ENCODE results near the gene RING1.
"Not testable (repeated sequence)": the region's sequence is repeated elsewhere in the genome, so short reads cannot be mapped to it uniquely, and the experiment has no call there.

RING1 gene

DNA sequence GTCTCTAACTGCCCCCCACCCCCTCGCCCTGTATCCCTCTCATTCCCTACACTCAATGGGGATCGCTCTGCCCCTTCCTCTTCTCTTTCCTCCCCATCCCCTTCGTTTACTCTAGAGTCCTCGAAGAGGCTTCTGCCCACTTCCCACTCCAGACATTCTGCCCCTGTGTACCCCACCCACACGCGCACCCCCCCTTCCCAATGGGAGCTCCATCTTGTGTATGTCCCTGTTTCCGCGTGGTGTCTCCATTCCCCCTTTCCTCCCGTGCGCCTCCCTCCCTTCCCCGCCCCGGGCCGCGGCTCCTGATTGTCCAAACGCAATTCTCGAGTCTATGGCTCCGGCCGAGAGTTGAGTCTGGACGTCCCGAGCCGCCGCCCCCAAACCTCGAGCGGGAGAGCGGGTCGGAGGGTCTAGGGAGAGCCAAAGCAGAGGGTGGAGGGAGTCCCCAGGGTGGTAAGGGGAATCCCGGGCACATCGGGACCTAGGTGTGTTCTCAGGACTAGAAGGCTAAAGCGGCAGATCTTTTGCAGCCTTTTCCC, 679 bp upstream of the RING1 start:
- peak; percentile 36 to 59 (median 37) for DNase-seq

DNA sequence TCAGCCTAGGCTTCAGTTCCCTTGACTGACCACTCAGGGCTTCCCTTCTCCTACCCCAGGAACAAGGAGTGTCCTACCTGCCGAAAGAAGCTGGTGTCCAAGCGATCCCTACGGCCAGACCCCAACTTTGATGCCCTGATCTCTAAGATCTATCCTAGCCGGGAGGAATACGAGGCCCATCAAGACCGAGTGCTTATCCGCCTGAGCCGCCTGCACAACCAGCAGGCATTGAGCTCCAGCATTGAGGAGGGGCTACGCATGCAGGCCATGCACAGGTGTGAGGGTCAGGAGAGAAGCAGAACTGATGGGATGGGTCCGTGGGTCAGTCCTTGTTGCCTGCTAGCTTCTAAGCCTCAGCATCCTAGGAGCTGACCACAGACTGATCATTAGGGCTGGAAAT, 1.6 kb downstream of the RING1 start:
- no peak for DNase-seq

DNA sequence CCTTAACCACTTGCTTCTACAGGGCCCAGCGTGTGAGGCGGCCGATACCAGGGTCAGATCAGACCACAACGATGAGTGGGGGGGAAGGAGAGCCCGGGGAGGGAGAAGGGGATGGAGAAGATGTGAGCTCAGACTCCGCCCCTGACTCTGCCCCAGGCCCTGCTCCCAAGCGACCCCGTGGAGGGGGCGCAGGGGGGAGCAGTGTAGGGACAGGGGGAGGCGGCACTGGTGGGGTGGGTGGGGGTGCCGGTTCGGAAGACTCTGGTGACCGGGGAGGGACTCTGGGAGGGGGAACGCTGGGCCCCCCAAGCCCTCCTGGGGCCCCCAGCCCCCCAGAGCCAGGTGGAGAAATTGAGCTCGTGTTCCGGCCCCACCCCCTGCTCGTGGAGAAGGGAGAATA, 2.8 kb downstream of the RING1 start:
- no peak for DNase-seq

DNA sequence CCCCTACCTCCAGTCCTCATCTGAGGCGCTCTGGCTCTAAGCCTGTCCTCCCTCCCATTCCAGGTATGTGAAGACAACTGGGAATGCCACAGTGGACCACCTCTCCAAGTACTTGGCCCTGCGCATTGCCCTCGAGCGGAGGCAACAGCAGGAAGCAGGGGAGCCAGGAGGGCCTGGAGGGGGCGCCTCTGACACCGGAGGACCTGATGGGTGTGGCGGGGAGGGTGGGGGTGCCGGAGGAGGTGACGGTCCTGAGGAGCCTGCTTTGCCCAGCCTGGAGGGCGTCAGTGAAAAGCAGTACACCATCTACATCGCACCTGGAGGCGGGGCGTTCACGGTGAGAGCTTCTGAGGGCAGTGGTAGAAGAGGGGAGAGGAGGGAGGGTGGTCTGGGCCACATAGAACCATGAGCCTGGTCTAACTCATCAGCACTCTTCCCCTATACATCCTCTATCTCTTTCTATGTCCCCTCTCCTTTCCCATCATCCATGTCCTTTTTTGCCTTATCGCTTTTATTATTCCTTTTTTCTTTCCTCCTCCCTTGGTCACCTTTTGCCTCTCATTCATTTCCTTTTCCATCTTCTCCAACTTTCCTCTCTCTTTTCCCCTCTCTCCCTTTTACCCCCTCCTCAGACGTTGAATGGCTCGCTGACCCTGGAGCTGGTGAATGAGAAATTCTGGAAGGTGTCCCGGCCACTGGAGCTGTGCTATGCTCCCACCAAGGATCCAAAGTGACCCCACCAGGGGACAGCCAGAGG, 3.5 kb downstream of the RING1 start:
- DNase-seq, result no peak

DNA sequence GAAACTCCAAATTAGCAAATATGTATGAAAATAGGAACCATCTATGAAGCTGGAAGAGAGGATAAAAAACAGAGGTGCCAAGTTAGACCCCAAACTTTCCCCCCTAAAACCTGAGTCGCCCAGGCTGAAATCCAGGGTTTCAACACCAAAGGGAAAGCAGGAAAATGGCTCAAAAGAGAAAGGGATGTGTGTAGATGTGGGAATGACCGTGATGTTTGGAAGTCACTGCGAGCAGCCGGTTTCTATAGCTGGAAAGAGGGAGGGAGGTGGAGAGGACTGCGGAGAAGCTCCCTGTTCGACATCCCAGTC, 4.5 kb downstream of the RING1 start:
- DNase-seq, result peak in 1 of 3 donors; percentile 44

DNA sequence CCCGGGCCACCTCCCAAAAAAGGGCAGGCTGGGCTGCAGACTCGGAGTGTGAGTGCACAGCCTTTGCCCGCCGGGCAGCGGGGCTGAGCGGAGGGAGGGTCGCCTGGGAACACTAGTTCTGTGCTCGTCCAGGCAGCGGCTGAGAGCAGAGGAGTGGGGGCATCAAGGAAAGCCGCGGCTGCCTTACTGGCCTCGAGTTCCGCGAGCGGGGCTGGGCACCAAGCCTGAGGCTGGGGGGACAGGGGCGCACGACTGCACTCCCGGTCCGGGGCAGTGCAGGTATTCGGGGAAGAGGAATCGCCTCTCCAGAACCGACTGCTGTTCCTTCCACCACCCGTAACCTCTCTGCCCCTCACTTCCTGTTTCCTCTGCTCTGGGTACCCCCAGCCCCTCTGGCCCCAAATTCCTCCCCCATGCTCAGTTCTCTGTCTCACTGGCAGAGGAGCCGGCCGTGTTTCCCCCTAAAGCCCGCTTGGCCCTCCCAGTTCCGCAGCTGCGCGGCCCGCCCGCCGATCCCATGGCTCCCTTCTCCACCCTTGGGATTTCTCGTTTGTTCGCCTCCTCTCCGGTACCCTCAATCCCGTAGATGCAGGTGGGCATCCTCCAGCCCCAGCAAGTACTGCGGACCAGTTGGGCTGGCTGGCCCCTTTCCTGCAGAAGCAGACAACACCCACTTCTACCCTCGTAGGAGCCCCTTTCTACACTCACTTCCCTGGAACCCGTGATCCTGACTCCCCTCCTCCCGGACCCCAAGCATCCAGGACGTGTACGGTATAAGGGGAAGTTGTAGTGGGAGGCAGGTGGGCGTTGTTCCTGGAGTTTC, 5.1 kb downstream of the RING1 start:
- DNase-seq, result peak; percentile 32 to 54 (median 40)

DNA sequence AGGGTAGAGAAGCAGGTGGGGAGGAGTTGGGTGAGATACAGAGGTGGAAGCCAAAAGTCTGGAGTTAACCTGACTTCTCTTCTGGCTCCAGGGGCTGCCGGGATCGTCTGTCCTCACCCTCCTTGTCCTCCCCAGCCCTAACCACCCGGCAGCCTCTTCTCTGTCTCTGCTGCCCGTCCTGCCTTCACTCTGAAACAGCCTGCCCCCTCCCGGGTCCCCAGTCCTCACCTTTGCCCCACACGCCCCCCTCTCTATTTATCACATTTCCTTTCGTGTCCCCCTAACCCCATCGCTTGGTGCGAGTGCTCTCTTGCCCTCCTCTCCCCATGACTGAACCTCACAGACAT, 5.7 kb downstream of the RING1 start:
- no peak for DNase-seq

DNA sequence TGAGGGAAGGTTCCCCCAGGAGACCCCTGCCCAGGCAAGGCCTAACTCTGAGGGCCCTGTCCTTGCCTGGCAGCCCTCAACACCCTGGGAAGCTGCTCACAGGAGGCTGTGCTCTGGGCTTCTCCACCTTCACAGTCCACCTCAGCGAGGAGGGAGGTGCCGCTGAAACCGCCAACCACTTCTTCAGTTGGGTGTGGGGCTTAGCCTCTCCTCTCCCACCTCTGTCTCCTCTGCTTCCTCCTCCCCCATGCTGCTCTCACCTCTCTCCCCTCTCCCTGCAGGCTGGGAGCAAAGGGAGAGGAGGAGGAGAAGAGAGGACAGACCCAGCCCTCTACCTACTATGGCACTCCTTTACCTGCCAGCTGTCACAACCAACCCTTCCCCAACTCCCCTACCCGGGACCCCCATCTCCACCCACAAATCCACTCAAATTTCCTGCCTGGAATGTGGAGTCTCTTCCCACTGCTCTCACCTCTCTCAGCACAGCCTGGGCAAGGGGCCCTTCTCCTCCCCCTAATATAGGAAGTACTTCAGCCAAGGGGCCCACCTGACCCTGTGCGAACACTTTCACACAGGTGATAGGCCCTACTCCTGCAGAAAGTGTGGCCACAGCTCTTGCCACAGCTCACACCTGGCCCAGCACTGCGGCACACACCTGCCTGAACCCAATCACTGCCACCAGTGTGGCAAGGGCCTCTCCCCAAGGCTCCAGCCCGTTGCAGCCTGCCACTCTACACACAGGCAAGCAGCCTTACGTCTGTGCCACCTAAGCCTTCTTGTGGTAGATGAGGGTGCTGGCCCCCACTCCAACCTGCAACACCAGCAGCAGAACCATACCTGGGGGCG, 7.2 kb downstream of the RING1 start:
- DNase-seq, result no peak

DNA sequence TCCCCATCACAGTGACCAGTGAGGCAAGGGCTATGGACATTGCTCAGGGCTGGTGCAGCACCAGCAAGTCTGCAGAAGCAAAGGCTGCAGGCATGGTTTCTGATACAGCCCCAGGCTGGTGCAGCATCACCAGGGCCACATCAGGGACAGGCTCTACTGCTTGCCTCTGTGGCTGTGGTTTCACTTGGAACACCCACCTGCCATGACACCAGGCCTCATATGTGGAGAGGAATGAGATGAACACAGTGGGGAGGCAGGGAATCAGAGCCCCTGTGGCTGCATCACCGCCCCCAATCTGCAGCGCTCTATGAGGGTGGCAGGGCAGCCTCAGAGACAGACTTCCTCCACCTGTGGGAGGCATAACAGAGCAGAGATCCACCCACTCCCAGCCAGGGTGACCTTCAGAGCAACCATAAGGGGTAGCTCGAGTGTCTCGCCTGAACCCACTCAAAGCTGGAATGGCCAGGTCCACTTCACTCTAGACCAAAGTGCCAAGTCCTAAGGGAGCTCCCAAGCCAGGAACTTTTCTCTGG, 7.9 kb downstream of the RING1 start:
- no peak for DNase-seq

DNA sequence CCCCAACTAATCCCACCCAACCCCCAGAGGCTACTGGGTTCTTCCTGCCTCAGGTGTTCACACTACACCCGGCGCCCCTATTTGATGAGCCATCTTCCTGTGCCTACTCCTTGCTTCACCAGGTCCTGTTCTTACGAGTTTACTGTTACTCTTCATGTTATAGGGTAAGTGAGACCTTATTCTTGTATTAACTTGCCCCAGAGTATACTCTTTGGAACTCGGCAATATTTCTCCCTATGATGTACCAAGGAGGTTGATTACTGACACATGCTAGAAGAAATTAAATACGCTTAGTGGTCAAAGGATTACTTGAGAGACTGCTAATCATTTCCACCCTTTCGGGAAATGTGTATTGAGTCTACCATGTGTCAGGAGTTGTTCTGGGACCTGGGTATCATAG, 8.9 kb downstream of the RING1 start:
- no peak for DNase-seq

DNA sequence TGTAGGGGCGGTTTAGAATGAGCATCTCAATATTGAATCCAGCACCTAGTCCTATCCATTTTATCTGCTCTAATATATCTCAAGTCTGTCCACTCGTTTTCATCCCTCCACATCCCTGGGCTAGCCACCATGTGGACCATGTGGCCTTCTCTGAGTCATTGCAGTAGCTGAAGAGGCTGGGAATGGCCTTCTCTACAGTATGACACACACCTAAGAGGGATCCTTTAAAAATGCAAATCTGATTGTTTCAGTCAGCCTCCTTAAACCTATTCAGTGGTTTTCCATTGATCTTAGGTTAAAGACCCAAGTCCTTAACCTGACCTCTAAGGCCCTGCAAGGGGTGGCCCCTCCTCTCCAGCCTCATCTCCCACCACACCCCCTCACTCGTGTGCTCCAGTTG, 9.4 kb downstream of the RING1 start:
- no peak for DNase-seq

DNA sequence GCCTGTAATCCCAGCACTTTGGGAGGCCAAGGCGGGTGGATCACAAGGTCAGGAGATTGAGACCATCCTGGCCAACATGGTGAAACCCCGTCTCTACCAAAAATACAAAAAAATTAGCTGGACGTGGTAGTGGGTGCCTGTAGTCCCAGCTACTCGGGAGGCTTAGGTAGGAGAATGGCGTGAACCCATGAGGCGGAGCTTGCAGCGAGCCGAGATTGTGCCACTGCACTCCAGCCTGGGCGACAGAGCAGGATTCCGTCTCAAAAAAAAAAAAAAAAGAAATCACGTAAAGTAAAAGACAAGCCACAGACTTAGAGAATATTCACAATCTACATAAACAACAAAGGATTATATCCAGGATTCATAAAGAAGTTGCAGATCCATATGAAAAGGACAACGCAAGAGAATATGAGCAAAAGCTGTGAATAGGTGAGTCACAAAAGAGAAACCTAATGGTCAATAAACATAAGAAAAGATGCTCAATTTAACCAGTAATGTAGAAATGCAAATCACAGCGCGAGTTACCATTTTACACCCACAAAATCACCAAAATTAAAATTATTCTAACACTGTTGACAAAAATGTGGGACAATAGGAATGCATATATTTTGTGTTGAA, 18.3 kb downstream of the RING1 start:
- DNase-seq, result not testable (repeated sequence)

DNA sequence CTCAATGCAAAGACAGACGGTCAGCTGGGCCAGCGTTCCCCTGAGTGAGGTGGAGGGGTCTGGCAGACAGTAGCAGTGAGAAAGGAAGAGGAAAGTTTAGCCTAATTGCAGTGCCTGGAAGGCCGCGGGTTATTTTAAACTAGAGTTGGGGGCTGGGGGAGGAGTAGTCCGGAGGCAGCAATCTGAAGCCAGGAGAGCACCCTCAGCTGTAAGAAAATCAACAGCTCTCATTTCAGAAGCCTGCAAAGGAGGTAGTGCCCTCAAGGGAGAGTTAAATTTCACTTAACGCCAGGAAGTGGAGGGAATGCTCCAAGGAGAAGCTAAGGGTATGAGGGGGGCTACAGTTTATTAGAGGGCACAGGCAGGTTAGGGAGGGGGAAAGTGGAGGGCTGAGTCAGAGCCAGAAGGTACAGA, 26.9 kb downstream of the RING1 start:
- DNase-seq, result no peak

DNA sequence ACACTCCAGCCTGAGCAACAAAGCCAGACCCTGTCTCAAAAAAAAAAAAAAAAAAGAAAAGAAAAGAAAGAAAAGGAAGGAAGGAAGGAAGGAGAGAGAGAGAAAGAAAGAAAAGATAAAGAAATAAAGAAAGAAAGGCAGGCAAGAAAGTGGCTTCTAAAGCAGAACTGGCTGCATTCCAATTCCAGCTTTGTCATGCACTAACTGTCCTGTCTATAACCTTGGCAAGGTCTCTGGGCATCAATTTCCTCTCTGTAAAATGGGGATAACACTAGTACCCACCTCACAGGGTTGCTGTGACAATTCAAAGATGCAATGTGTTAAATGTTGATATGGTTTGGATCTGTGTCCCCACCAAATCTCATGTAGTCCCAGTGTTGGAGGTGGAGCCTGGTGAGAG, 28.0 kb downstream of the RING1 start:
- no peak for DNase-seq

DNA sequence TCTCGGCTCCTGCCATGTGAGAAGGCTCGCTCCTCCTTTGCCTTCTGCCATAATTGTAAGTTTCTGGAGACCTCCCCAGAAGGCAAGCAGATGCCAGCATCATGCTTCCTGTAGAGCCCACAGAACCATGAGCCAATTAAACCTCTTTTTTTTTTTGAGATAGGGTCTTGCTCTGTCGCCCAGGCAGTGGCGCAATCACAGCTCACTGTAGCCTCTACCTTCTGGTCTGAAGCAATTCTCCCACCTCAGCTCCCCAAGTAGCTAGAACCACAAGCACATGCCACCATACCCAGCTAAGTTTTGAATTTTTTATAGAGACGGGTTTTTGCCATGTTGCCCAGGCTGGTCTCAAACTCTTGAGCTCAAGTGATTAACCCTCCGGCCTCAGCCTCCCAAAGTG, 28.6 kb downstream of the RING1 start:
- no peak for DNase-seq

DNA sequence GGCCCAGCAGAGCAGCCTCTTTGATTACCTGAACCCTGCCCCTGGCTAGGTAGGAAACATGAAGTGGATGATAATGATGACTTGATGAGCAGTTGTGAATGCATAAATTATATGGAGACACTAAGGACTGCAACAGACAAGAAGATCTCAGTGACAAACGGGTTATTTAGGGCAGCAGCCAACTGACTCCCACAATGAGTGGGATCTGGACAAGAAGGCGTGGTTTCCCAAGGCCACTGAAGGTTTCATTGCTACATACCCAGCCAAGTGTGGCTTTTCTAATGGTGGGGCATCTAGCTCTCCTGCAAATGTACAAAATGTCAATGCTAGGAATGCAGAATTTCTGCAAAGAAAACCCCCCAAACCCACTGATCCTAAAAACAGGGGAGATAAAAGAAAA, 29.4 kb downstream of the RING1 start:
- DNase-seq, result no peak

DNA sequence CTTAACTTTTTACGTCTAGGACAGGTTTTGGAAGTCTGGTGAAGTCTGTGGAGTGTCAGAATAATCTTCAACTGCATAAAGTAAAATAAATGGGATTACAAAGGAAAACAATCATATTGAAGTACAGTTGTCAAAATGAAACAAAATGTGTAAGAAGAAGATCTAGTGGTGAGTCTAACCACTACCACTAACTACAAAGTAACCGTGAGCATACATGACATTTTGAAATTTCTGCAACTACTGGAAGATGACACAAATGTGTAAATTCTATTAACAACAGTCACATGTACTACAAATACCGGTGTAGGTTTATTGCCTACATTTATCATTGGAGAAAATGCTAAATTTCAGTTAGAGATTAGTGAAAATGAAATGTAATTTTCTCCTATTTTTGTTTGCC, 33.7 kb downstream of the RING1 start:
- no peak for DNase-seq

DNA sequence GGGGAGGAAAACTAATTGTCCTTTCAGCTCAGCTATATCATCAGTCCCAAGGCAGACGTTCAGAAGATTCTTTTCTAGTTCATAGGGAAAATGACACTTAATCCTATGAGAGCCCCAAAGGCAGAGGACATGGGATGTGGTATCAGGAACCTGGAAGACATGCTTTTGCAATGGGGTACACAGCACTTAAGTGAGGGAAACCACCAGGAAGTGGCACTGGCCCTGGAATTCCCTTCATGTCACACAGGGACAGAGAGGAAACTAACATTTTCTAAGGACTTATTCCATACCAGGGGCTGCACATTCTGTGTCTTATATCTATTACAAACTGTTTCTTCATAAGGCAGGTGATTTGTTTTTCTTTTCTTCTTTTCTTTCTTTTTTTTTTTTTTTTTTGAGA, 35.2 kb downstream of the RING1 start:
- DNase-seq, result peak; percentile 51 to 57 (median 56)

DNA sequence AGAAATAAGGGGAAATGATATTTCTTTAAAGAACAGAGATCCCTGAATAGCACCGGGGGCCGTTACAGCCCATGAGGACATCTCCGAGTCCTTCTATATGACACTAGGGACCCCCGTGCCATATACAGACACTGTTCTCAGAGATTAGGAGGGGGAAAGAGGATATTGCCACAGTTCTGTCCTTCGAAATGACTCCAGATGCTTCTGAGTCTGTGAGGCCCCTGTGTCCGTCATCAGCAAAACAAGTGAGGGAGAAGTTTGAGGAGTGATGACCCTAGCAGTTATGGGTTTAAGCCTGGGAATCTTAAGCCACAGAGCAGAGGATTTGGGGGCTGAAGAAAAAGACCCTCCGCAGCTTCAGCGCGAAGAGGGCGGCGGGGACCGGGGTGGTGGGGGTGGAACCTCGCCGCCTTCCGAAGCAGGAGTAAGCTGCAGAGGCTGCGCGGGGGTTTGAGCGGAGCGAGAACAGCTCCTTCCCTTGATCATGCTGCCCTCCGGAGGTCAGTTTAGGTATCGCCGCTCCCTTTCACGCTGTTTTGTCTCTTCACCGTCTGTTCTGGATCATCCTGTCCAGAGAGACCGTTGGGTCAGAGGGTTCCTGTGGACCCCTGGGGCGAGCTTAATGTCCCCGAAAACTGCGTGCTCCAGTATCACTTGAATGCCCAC, 39.8 kb downstream of the RING1 start:
- DNase-seq, result peak; percentile 86 to 92 (median 92)

DNA sequence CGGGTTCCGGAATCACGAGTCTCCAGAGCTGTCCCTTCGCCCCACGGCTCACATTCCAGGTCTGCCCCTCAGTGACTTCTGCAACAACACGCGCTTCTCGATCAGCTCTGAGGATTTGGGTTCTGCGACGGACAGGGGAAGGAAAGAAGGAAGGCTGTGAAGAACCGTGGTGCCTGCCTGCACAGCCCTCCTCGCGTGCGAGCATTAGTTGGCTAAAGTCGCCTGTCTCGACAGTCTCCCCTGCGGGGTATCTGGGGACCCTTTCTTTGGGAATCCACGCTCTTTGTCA, 40.3 kb downstream of the RING1 start:
- DNase-seq, result peak in 1 of 3 donors; percentile 42

DNA sequence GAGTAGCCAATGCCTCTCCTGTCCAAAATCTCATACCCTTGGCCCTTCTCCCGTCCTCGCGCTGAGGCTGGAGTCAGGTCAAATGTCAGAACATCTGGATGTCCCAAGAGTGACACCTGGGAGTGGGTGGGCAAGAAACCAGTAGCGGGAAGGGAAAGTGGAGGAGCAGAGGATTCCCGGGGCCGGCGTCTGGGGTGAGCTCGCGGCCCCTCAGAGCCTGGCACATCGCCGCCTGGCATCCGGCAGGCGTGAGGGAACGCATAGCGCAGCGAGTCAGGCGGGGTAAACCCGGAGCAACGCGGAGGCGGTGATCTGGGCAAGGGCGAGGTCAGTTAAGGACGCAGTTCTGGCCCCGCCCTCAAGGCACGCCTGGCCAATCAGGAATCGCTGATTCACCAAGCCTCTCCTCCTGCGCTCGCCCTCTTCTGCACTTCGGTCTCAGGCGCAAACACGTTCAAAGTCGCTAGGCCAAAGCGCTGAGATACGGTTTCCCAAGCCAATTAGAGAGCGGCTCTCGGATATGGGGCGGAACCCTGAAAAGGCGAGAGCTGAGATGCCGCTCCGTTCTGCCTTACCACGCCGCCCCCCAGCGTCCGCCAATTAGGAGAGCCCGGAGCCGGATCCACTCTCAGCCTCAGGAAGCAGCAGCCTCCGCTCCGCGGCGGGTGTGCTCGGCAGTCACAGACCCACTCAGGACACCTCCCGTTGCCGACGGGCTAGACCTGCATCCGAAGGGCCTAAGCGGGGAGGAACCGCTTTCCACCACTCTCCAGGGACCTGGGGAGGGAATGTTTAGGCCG, 40.8 kb downstream of the RING1 start:
- DNase-seq, result peak; percentile 98 to 99 (median 99)
